Adrenal gland (tissue), 5 donors: ENCODE measurements around the gene SPDYE5.
"Not testable (repeated sequence)": the region's sequence is repeated elsewhere in the genome, so short reads cannot be mapped to it uniquely, and the experiment has no call there.

Experiments
- CTCF ChIP-seq, 6 experiments: fragments of 450-650 bp in 4 of 6; fragments of 200-600 bp in 2 of 6; sonication (generic) in 1 of 6; IDR thresholded peaks; 1 replicate in 5 of 6; 2 replicates in 1 of 6; pipeline versions ENCODE4 v1.5.1 to v1.8.0; 2016 to 2021; ENCODE audit warnings: antibody characterized with exemption in 6 of 6, mild to moderate bottlenecking in 2 of 6, moderate library complexity in 1 of 6
- POLR2A ChIP-seq, 2 donors: fragments of 450-650 bp; IDR thresholded peaks; one replicate each; pipeline ENCODE4 v1.6.1; 2017; ENCODE audit warnings: antibody characterized with exemption in 2 of 2, mild to moderate bottlenecking in 2 of 2, moderate library complexity in 1 of 2
- donor health status: DM: no; HTN: no; CAD: no.

- TF ChIP-seq CTCF (IDR thresholded peaks at IDR 0.05), result not testable (repeated sequence)
- TF ChIP-seq POLR2A (IDR thresholded peaks at IDR 0.05), result peak; percentile 51 to 88
Observed at GRCh38 chr7:75442465-75443111, 49.5 kb upstream of the SPDYE5 start.
